ENCODE results near the gene TAOK3. TPM values are rescaled to one million over a fixed set of nuclear protein-coding genes. Genes with fewer than 3 reads are reported as not detected.

TAOK3 gene
- total and polyA plus RNA-seq, 2 donors (not counting 1 experiment from before 2014, with no cell fraction given): 30.0 to 80.4 TPM

DNA sequence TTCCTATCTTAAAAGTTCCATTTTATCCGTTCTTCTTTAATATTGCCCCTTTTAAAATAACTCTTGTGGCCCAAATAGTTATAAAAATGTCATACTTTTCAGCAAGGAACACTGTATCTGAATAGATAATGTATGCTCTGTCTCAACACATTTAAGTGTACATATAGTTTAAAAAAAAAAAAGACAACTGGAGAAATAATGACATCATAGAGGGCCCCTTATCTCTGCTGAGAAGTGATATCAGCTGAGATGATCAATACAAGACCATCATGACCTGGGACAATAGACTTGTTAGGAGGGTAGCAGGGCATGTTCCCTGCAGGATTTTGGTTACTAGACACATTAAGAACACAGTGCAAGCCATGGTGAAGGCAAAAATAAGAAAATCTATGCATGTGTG, 159.3 kb downstream of the TAOK3 start:
- TF ChIP-seq EZH2 (IDR thresholded peaks at IDR 0.05; ENCODE audit: borderline replicate concordance, insufficient read depth, low read depth, low read length, poor library complexity, severe bottlenecking): no peak
- TF ChIP-seq, protein P1, sequence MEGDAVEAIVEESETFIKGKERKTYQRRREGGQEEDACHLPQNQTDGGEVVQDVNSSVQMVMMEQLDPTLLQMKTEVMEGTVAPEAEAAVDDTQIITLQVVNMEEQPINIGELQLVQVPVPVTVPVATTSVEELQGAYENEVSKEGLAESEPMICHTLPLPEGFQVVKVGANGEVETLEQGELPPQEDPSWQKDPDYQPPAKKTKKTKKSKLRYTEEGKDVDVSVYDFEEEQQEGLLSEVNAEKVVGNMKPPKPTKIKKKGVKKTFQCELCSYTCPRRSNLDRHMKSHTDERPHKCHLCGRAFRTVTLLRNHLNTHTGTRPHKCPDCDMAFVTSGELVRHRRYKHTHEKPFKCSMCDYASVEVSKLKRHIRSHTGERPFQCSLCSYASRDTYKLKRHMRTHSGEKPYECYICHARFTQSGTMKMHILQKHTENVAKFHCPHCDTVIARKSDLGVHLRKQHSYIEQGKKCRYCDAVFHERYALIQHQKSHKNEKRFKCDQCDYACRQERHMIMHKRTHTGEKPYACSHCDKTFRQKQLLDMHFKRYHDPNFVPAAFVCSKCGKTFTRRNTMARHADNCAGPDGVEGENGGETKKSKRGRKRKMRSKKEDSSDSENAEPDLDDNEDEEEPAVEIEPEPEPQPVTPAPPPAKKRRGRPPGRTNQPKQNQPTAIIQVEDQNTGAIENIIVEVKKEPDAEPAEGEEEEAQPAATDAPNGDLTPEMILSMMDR (IDR thresholded peaks at IDR 0.05): no peak
- no peak overlapping the region for H3K9ac ChIP-seq (ENCODE audit: low read length)
- no peaks in the 10 kb centered on the region for H4K20me1 ChIP-seq (ENCODE audit: control insufficient read depth, insufficient read depth, low read length, poor library complexity, severe bottlenecking)
- Mint-ChIP-seq H3K9me3 (ENCODE audit: insufficient read depth) (no peaks in the 10 kb centered on the region), H3K4me3 (no peak overlapping the region), H3K27ac (no peak overlapping the region), H3K4me1 (no peaks in the 10 kb centered on the region), H3K27me3 (no peaks in the 10 kb centered on the region)
- no peaks in the 10 kb centered on the region for H3K4me1 ChIP-seq (ENCODE audit: control insufficient read depth in 2 of 2, insufficient read depth in 2 of 2, low read length in 2 of 2)
- DNase-seq: no peak
- H3K9me3 ChIP-seq (ENCODE audit: control extremely low read depth in 1 of 3, control insufficient read depth in 2 of 3, insufficient read depth in 1 of 3, low read length in 2 of 3): no peaks in the 10 kb centered on the region
- no peak for ATAC-seq (ENCODE audit: low read depth)
- H3K27me3 ChIP-seq (replicated peaks in 1 of 4; ENCODE audit: control extremely low read depth in 1 of 4, control insufficient read depth in 3 of 4, insufficient read depth in 4 of 4, low read length in 3 of 4): no peaks in the 10 kb centered on the region
- ChIA-PET POLR2A (no interaction called here), CTCF (no interaction called here)
- no peaks in the 10 kb centered on the region for H3K79me2 ChIP-seq (ENCODE audit: control insufficient read depth, insufficient read depth, low read length)
- H3K27ac ChIP-seq (ENCODE audit: low read length in 2 of 2): no peak overlapping the region
- no peak overlapping the region for H3K4me3 ChIP-seq (ENCODE audit: control extremely low read depth in 1 of 5, extremely low read depth in 1 of 5, insufficient read depth in 1 of 5, low read depth in 2 of 5, low read length in 4 of 5)
- H3K4me2 ChIP-seq (replicated peaks; ENCODE audit: low read depth, low read length, poor library complexity, severe bottlenecking): no peak overlapping the region
- H2AFZ ChIP-seq (ENCODE audit: insufficient read depth, low read depth, low read length, poor library complexity, severe bottlenecking): no peak overlapping the region
- intact Hi-C loops (cut with micrococcal nuclease): no loop called here
- peaks cover 14 to 45% of the 10 kb centered on the region in 2 experiments for H3K36me3 ChIP-seq (replicated peaks in 1 of 2; ENCODE audit: control extremely low read depth in 1 of 2, control insufficient read depth in 1 of 2, extremely low read depth in 1 of 2, insufficient read depth in 2 of 2, low read length in 1 of 2)
- no CpG with 5 or more reads among the region's 1 CpG for WGBS (ENCODE audit: insufficient coverage)

DNA sequence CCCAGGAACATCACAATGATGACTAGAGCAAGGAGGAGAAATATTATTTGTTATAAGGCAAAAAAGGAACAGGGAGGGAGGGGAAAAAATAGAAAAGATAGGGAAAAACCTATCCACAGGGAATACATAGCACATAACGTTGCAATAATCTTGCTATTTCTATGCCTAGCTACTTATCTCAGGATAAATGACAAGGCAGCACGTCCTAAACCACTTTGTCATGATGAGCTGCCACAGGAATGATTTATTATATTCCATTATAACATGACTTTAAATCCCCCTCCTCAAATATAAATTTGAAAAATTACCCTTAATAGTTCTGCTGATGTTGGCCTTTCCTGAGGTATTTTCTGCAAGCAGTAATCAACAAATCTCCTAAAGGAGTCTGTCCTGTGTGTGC, 160.1 kb downstream of the TAOK3 start:
- DNase-seq: no peak
- no peak overlapping the region for H3K4me3 ChIP-seq (ENCODE audit: control extremely low read depth in 1 of 5, extremely low read depth in 1 of 5, insufficient read depth in 1 of 5, low read depth in 2 of 5, low read length in 4 of 5)
- H4K20me1 ChIP-seq (ENCODE audit: control insufficient read depth, insufficient read depth, low read length, poor library complexity, severe bottlenecking): no peaks in the 10 kb centered on the region
- H3K27ac ChIP-seq (ENCODE audit: low read length in 2 of 2): no peak overlapping the region
- H3K4me1 Mint-ChIP-seq: no peaks in the 10 kb centered on the region
- no peak for ATAC-seq (ENCODE audit: low read depth)
- peaks cover 16 to 45% of the 10 kb centered on the region in 2 experiments for H3K36me3 ChIP-seq (replicated peaks in 1 of 2; ENCODE audit: control extremely low read depth in 1 of 2, control insufficient read depth in 1 of 2, extremely low read depth in 1 of 2, insufficient read depth in 2 of 2, low read length in 1 of 2)
- H3K4me2 ChIP-seq (replicated peaks; ENCODE audit: low read depth, low read length, poor library complexity, severe bottlenecking): no peak overlapping the region
- H3K27me3 ChIP-seq (replicated peaks in 1 of 4; ENCODE audit: control extremely low read depth in 1 of 4, control insufficient read depth in 3 of 4, insufficient read depth in 4 of 4, low read length in 3 of 4): no peaks in the 10 kb centered on the region
- no peaks in the 10 kb centered on the region for H3K9me3 Mint-ChIP-seq (ENCODE audit: insufficient read depth)
- intact Hi-C loops (cut with micrococcal nuclease): no loop called here
- H3K9ac ChIP-seq (ENCODE audit: low read length): no peak overlapping the region
- TF ChIP-seq, protein P1 (IDR thresholded peaks at IDR 0.05): no peak
- no peak for TF ChIP-seq EZH2 (IDR thresholded peaks at IDR 0.05; ENCODE audit: borderline replicate concordance, insufficient read depth, low read depth, low read length, poor library complexity, severe bottlenecking)
- no peaks in the 10 kb centered on the region for H3K79me2 ChIP-seq (ENCODE audit: control insufficient read depth, insufficient read depth, low read length)
- ChIA-PET POLR2A (no interaction called here), CTCF (no interaction called here)
- 100% methylated on average over 1 of the region's 2 CpGs for WGBS (ENCODE audit: insufficient coverage)
- H3K27ac Mint-ChIP-seq: no peak overlapping the region
- H3K27me3 Mint-ChIP-seq: no peaks in the 10 kb centered on the region
- no peak overlapping the region for H3K4me3 Mint-ChIP-seq
- no peak overlapping the region for H2AFZ ChIP-seq (ENCODE audit: insufficient read depth, low read depth, low read length, poor library complexity, severe bottlenecking)
- no peaks in the 10 kb centered on the region for H3K4me1 ChIP-seq (ENCODE audit: control insufficient read depth in 2 of 2, insufficient read depth in 2 of 2, low read length in 2 of 2)
- H3K9me3 ChIP-seq (ENCODE audit: control extremely low read depth in 1 of 3, control insufficient read depth in 2 of 3, insufficient read depth in 1 of 3, low read length in 2 of 3): no peaks in the 10 kb centered on the region

All from B cell (primary cell).